ENCODE data around the gene IRX2.

The IRX2 gene

DNA sequence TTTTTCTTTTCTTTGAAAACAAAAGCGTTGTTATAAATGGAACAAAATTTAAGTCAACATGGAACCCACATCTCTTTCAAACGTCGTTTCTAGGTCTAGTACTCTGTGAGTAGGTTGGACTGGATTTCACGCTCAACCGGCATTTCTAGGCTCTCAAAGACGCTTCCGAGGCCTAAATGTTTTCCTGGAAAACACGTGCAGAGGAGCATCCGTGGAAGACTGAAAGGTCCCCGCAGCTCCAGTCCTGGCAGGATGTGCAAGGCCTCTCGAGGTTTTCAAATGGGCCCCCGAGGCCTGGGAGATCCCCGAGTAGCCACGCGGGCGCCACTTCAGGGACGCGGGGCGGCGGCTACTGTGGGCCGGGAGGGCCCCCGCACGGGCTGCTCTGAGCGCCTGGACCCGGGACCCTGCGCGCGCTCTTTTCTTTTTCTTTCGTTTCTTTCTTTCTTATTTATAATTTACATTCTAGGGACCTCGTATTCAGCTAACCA is 4.2 kb upstream of the IRX2 start:
- Histone ChIP-seq H3K4me2 (ENCODE audit: low read length) (no peak overlapping the region), H3K9ac (ENCODE audit: low read length) (no peak overlapping the region)

DNA sequence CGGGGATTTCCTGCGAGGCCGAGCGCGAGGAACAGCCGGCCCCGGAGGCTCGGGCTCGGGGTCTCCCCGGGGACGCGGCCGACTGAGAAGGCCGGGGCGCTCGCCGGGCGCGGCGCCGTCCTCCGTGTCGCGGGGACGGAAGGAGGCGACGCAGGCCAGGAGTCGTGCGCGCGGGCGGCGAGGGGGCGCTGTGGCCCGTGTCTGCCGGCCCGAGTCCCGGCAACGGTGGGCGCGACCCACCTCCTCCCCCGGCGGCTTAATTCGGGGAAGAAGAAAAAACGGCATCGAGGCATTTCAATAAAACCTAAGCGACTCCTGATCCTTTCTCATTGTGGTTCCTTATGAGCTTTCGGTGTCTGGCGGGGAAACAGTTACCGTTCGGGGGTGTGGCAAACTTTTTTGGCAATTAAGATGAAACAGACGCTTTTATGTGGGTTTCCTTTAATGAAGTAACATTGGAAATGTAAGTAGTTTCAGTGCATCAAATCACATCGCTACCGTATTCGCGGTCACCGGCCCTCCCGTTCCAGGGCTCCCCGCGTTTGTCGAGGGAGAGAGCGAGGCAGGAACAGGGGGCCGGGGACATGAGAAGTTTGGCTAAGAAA is 3.7 kb upstream of the IRX2 start:
- H3K9me3 ChIP-seq (ENCODE audit: insufficient read depth, low read length), result no peaks in the 10 kb centered on the region
- TF ChIP-seq, protein P1, sequence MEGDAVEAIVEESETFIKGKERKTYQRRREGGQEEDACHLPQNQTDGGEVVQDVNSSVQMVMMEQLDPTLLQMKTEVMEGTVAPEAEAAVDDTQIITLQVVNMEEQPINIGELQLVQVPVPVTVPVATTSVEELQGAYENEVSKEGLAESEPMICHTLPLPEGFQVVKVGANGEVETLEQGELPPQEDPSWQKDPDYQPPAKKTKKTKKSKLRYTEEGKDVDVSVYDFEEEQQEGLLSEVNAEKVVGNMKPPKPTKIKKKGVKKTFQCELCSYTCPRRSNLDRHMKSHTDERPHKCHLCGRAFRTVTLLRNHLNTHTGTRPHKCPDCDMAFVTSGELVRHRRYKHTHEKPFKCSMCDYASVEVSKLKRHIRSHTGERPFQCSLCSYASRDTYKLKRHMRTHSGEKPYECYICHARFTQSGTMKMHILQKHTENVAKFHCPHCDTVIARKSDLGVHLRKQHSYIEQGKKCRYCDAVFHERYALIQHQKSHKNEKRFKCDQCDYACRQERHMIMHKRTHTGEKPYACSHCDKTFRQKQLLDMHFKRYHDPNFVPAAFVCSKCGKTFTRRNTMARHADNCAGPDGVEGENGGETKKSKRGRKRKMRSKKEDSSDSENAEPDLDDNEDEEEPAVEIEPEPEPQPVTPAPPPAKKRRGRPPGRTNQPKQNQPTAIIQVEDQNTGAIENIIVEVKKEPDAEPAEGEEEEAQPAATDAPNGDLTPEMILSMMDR (IDR thresholded peaks at IDR 0.05; ENCODE audit: low read depth, low read length), result no peak
- TF ChIP-seq EZH2phosphoT487 (IDR thresholded peaks at IDR 0.05; ENCODE audit: low read depth), result no peak
- H3K4me3 ChIP-seq (ENCODE audit: low read length), result no peak overlapping the region
- H3K79me2 ChIP-seq (ENCODE audit: low read length), result no peaks in the 10 kb centered on the region
- H3K27me3 ChIP-seq (ENCODE audit: low read depth, low read length), result no peaks in the 10 kb centered on the region
- H3K27ac ChIP-seq (ENCODE audit: low read length), result no peak overlapping the region
- H3K36me3 ChIP-seq (replicated peaks; ENCODE audit: low read depth, low read length), result no peaks in the 10 kb centered on the region
- no peak overlapping the region for H3K4me2 ChIP-seq (ENCODE audit: low read length)
- no peak overlapping the region for H2AFZ ChIP-seq (ENCODE audit: low read depth, low read length)
- no peaks in the 10 kb centered on the region for H3K4me1 ChIP-seq (ENCODE audit: low read length)
- H4K20me1 ChIP-seq (ENCODE audit: insufficient read depth, low read length), result no peaks in the 10 kb centered on the region
- H3K9ac ChIP-seq (ENCODE audit: low read length), result no peak overlapping the region

More for the DNA sequence above, 4.2 kb upstream of the IRX2 start:
- Histone ChIP-seq H3K27me3 (ENCODE audit: low read depth, low read length) (no peaks in the 10 kb centered on the region), H4K20me1 (ENCODE audit: insufficient read depth, low read length) (no peaks in the 10 kb centered on the region), H3K4me3 (ENCODE audit: low read length) (no peak overlapping the region), H3K36me3 (replicated peaks; ENCODE audit: low read depth, low read length) (no peaks in the 10 kb centered on the region), H3K79me2 (ENCODE audit: low read length) (no peaks in the 10 kb centered on the region), H3K27ac (ENCODE audit: low read length) (no peak overlapping the region), H2AFZ (ENCODE audit: low read depth, low read length) (no peak overlapping the region), H3K4me1 (ENCODE audit: low read length) (no peaks in the 10 kb centered on the region), H3K9me3 (ENCODE audit: insufficient read depth, low read length) (no peaks in the 10 kb centered on the region)
- TF ChIP-seq, protein P1 (IDR thresholded peaks at IDR 0.05; ENCODE audit: low read depth, low read length), result no peak
- TF ChIP-seq EZH2phosphoT487 (IDR thresholded peaks at IDR 0.05; ENCODE audit: low read depth), result no peak

DNA sequence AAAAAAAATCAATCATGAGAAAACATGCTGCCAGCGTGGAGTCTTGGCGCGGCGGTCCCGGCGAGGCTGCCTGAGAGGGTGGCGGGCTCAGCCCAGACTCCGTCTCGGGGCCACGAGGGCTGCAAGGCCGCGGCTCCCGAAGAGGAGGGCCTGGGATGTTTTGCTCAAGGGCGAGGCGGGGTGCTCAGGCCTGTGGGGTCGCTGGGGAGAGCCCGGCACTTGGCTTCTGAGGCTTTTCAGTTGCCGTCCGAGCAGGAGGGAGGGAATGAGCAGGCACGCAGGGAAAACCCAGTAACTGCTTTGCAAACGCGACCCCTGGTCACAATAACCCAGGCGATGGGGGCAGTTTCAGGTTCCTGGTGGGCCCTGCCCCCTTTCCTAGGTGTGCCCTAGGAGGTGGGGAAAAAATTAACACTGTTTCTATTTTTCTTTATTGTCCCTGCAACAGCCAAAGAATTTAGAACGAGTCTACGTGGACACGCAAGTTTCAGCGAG is 3.2 kb upstream of the IRX2 start:
- no peak overlapping the region for H3K4me3 ChIP-seq (ENCODE audit: low read length)
- no peaks in the 10 kb centered on the region for H3K9me3 ChIP-seq (ENCODE audit: insufficient read depth, low read length)
- no peak overlapping the region for H2AFZ ChIP-seq (ENCODE audit: low read depth, low read length)
- H3K4me2 ChIP-seq (ENCODE audit: low read length), result no peak overlapping the region
- H4K20me1 ChIP-seq (ENCODE audit: insufficient read depth, low read length), result no peaks in the 10 kb centered on the region
- no peaks in the 10 kb centered on the region for H3K79me2 ChIP-seq (ENCODE audit: low read length)
- TF ChIP-seq, protein P1 (IDR thresholded peaks at IDR 0.05; ENCODE audit: low read depth, low read length), result no peak
- no peak for TF ChIP-seq EZH2phosphoT487 (IDR thresholded peaks at IDR 0.05; ENCODE audit: low read depth)
- no peak overlapping the region for H3K9ac ChIP-seq (ENCODE audit: low read length)
- H3K36me3 ChIP-seq (replicated peaks; ENCODE audit: low read depth, low read length), result no peaks in the 10 kb centered on the region
- no peaks in the 10 kb centered on the region for H3K4me1 ChIP-seq (ENCODE audit: low read length)
- H3K27ac ChIP-seq (ENCODE audit: low read length), result no peak overlapping the region
- H3K27me3 ChIP-seq (ENCODE audit: low read depth, low read length), result no peaks in the 10 kb centered on the region

DNA sequence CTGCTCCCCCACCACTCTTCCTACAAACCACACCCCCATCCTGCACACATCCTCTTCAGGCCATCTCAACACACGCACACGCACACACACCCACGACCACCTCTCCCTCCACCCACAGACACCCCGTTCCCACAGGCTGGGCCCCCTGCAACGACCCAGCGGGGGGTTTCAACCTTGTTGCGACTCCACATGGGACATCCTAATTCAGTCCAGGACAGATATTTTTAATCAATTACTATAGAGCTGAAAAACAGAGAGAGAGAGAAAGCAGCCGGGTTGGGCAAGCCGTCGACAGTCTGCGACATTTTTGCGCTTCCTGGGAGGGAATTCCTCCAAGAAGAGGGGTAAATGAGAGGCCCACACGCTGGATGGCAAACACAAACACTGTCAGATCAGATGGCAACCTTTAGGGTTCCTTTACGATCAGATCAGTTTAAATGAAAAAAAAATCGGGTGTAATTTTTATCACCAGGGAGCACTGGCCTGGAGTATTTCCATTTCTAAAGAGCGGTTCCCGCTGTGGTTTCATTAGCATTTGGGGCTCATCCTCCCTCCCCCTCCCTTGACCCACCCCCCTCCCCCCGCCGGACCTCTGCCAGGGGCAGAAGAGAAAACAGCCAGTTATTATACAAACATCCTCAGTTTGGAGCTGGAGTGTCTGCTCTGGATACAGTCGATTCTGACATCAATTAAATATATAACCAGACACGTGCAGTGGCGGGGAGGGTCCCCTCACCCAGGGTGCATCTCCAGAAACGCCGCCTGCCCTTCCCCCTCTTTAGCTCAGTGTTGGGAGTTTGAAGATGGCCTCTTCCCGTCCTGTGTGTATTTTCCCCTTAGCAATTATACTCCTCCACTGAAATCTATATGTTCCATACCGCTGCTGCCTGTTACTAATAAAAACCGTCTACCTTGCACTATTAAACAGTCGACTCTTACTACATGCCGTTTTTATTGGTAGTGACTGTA is 2.3 kb upstream of the IRX2 start:
- Histone ChIP-seq H3K9ac (ENCODE audit: low read length) (no peak overlapping the region), H2AFZ (ENCODE audit: low read depth, low read length) (no peak overlapping the region), H3K27ac (ENCODE audit: low read length) (no peak overlapping the region), H3K79me2 (ENCODE audit: low read length) (no peaks in the 10 kb centered on the region), H3K4me3 (ENCODE audit: low read length) (no peak overlapping the region), H3K27me3 (ENCODE audit: low read depth, low read length) (no peaks in the 10 kb centered on the region), H3K4me1 (ENCODE audit: low read length) (no peaks in the 10 kb centered on the region), H3K9me3 (ENCODE audit: insufficient read depth, low read length) (no peaks in the 10 kb centered on the region), H4K20me1 (ENCODE audit: insufficient read depth, low read length) (no peaks in the 10 kb centered on the region), H3K4me2 (ENCODE audit: low read length) (no peak overlapping the region), H3K36me3 (replicated peaks; ENCODE audit: low read depth, low read length) (no peaks in the 10 kb centered on the region)
- TF ChIP-seq EZH2phosphoT487 (IDR thresholded peaks at IDR 0.05; ENCODE audit: low read depth), result no peak
- TF ChIP-seq, protein P1 (IDR thresholded peaks at IDR 0.05; ENCODE audit: low read depth, low read length), result no peak

All from OCI-LY3 (cell line).